PC-9 (cell line): ENCODE measurements around the gene LIN28B.

Source experiments
- EZH2 ChIP-seq: fragments of 200-600 bp; sonication (generic); IDR thresholded peaks from 2 replicates; pipeline ENCODE4 v1.8.0; 2017; ENCODE audit warnings: antibody characterized with exemption, low read depth
- TF ChIP-seq, protein P1 (sequence below): fragments of 200-600 bp; sonication (generic); conservative IDR thresholded peaks from 2 replicates; pipeline ENCODE4 v1.6.1; 2017; ENCODE audit warnings: mixed run types, antibody characterized with exemption, mild to moderate bottlenecking, moderate library complexity

- TF ChIP-seq, protein P1, sequence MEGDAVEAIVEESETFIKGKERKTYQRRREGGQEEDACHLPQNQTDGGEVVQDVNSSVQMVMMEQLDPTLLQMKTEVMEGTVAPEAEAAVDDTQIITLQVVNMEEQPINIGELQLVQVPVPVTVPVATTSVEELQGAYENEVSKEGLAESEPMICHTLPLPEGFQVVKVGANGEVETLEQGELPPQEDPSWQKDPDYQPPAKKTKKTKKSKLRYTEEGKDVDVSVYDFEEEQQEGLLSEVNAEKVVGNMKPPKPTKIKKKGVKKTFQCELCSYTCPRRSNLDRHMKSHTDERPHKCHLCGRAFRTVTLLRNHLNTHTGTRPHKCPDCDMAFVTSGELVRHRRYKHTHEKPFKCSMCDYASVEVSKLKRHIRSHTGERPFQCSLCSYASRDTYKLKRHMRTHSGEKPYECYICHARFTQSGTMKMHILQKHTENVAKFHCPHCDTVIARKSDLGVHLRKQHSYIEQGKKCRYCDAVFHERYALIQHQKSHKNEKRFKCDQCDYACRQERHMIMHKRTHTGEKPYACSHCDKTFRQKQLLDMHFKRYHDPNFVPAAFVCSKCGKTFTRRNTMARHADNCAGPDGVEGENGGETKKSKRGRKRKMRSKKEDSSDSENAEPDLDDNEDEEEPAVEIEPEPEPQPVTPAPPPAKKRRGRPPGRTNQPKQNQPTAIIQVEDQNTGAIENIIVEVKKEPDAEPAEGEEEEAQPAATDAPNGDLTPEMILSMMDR, result no peak
- no peak for TF ChIP-seq EZH2
These were observed 12.2 kb downstream of the LIN28B start for GRCh38 chr6:104969108-104969507.
